Measurements from ENCODE around the gene COL4A2. TPM values are rescaled to one million over a fixed set of nuclear protein-coding genes. Genes with fewer than 3 reads are reported as not detected.

The COL4A2 gene
- polyA plus RNA-seq, 1 experiment, result 208 TPM

- ChIA-PET POLR2A (interaction anchor here (0.6 kb wide), 2 partner anchors 91 to 265 kb away, joined by 3 to 8 read pairs; no protein-coding TSS in a partner anchor), CTCF (no interaction called here)
- no peak for DNase-seq (ENCODE audit: low read depth, low spot score)
- TF ChIP-seq CTCF (IDR thresholded peaks at IDR 0.05; ENCODE audit: low read depth, low read length), result no peak
- Histone ChIP-seq H3K27me3 (ENCODE audit: control insufficient read depth, insufficient read depth, low read length) (peaks cover 11% of the 10 kb centered on the region), H3K9me3 (ENCODE audit: control insufficient read depth, insufficient read depth, low read length) (peaks cover 12% of the 10 kb centered on the region), H3K4me3 (ENCODE audit: low read depth, low read length) (peak overlapping the region; percentile 77), H3K27ac (ENCODE audit: low read depth, low read length) (peak overlapping the region; percentile 31)
Measured at GRCh38 chr13:110560601-110561343, 253.7 kb downstream of the COL4A2 start.

- peak within 1 kb of the TSS; percentile 39 for H3K27ac ChIP-seq (ENCODE audit: low read depth, low read length)
- peak; percentile 44 for DNase-seq (ENCODE audit: low read depth, low spot score)
- H3K4me3 ChIP-seq (ENCODE audit: low read depth, low read length), result peak within 1 kb of the TSS; percentile 77
- peaks cover 12% of the 10 kb centered on the region for H3K9me3 ChIP-seq (ENCODE audit: control insufficient read depth, insufficient read depth, low read length)
- POLR2A ChIA-PET, result interaction anchor here (0.5 to 0.9 kb wide), 2 partner anchors 50 to 266 kb away, joined by 6 to 9 read pairs; no protein-coding TSS in a partner anchor
- TF ChIP-seq CTCF (IDR thresholded peaks at IDR 0.05; ENCODE audit: low read depth, low read length), result no peak
- peaks cover 11% of the 10 kb centered on the region for H3K27me3 ChIP-seq (ENCODE audit: control insufficient read depth, insufficient read depth, low read length)
- CTCF ChIA-PET, result interaction anchor here (0.6 kb wide), 1 partner anchor 1350 kb away, joined by 3 read pairs; no protein-coding TSS in a partner anchor
Measured at GRCh38 chr13:110561344-110562035, 254.4 kb downstream of the COL4A2 start, which contains the start of gene RAB20. Gene RAB20, minus strand, starts transcription at chr13:110561722. Its CDS starts 203 bp downstream, at chr13:110561519.

GRCh38 chr13:110562036-110562597 lies 255.0 kb downstream of the COL4A2 start:
- CTCF ChIA-PET, result interaction anchor here (0.6 kb wide), 1 partner anchor 1350 kb away, joined by 3 read pairs; no protein-coding TSS in a partner anchor
- DNase-seq (ENCODE audit: low read depth, low spot score), result no peak
- POLR2A ChIA-PET, result interaction anchor here (0.5 to 0.9 kb wide), 2 partner anchors 51 to 267 kb away, joined by 6 to 9 read pairs; no protein-coding TSS in a partner anchor
- Histone ChIP-seq H3K4me3 (ENCODE audit: low read depth, low read length) (peak overlapping the region; percentile 77), H3K9me3 (ENCODE audit: control insufficient read depth, insufficient read depth, low read length) (peaks cover 8% of the 10 kb centered on the region), H3K27me3 (ENCODE audit: control insufficient read depth, insufficient read depth, low read length) (peaks cover 11% of the 10 kb centered on the region), H3K27ac (ENCODE audit: low read depth, low read length) (peak overlapping the region; percentile 39)
- TF ChIP-seq CTCF (IDR thresholded peaks at IDR 0.05; ENCODE audit: low read depth, low read length), result no peak

Small RNAs within 50 kb of the gene (small RNA-seq; reads per million reads assigned to genes)
- gene MIR8073 (ENCODE audit: insufficient read length, low read depth), result not detected

Other genes with a start within 250 kb of the COL4A2 start
- gene COL4A1, start 127 bp upstream of the COL4A2 start, polyA plus RNA-seq (2011; rRNA removed), result 206 and 210 TPM in 2 replicates